SK-N-SH treated with all-trans-retinoic acid at 6 μM for 48 hours (cell line): ENCODE measurements around the gene LAMC1.

Source experiments
- BACH2 ChIP-seq: fragments of 250-450 bp; sonication (Bioruptor Pico); IDR thresholded peaks from 2 replicates; pipeline ENCODE4 v1.9.0; 2021; ENCODE audit warnings: mild to moderate bottlenecking, borderline replicate concordance
- TCF4 ChIP-seq: fragments of 250-450 bp; sonication (Bioruptor Pico); IDR thresholded peaks from 2 replicates; pipeline ENCODE4 v1.8.0; 2021; ENCODE audit warnings: mild to moderate bottlenecking, moderate library complexity, borderline replicate concordance
- TF ChIP-seq, protein P1 (sequence below): fragments of 250-450 bp; sonication (Bioruptor Pico); IDR thresholded peaks from 2 replicates; pipeline ENCODE4 v1.8.0; 2021; ENCODE audit warnings: low read depth, mild to moderate bottlenecking, moderate library complexity, borderline replicate concordance

DNA sequence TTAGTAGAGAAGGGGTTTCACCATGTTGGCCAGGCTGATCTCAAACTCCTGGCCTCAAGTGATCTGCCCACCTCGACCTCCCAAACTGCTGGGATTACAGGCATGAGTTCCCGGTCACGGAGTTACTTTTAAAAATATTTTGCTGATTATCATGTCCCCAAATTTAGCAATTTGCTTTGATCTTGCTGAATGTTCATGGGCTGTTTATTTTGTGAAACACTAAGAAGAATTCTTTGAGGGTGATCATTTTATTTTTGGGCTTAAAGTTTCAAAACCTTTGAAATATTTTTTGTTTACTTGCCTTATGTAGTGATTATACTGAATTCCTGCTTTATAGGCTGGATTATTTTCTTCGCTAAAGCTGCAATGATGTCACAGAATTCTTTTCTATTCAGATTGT lies 11.4 kb upstream of the LAMC1 start:
- TF ChIP-seq BACH2 (CRISPR knock-in tag) (no peak), TCF4 (CRISPR knock-in tag) (no peak)
- TF ChIP-seq, protein P1, sequence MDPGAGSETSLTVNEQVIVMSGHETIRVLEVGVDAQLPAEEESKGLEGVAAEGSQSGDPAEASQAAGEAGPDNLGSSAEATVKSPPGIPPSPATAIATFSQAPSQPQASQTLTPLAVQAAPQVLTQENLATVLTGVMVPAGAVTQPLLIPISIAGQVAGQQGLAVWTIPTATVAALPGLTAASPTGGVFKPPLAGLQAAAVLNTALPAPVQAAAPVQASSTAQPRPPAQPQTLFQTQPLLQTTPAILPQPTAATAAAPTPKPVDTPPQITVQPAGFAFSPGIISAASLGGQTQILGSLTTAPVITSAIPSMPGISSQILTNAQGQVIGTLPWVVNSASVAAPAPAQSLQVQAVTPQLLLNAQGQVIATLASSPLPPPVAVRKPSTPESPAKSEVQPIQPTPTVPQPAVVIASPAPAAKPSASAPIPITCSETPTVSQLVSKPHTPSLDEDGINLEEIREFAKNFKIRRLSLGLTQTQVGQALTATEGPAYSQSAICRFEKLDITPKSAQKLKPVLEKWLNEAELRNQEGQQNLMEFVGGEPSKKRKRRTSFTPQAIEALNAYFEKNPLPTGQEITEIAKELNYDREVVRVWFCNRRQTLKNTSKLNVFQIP (CRISPR knock-in tag) = no peak
